Ascending aorta (tissue), 2 donors: Measurements from ENCODE around the gene MSI2. TPM values are rescaled to one million over a fixed set of nuclear protein-coding genes. Genes with fewer than 3 reads are reported as not detected.

Experiments used
- DNase-seq, 2 donors: peaks; one replicate each; pipeline ENCODE4 v3.0.0-alpha.2; 2019; ENCODE audit warnings: low spot score in 2 of 2
- H3K27ac ChIP-seq, 2 donors: fragments of 200-600 bp; sonication (generic); one replicate each; pipeline ENCODE4 v1.5.1; 2016 to 2017; ENCODE audit warnings: mild to moderate bottlenecking in 1 of 2
- H3K27me3 ChIP-seq: fragments of 200-600 bp; sonication (generic); one replicate; pipeline ENCODE4 v1.5.1; 2017
- H3K36me3 ChIP-seq, 2 donors: fragments of 200-600 bp; sonication (generic); one replicate each; pipeline ENCODE4 v1.5.1; 2016
- H3K4me1 ChIP-seq, 2 donors: fragments of 200-600 bp; sonication (generic); one replicate each; pipeline ENCODE4 v1.5.1; 2016 to 2017; ENCODE audit warnings: mild to moderate bottlenecking in 1 of 2
- H3K4me3 ChIP-seq, 2 donors: fragments of 200-600 bp; sonication (generic); one replicate each; pipeline ENCODE4 v1.5.1; 2016 to 2017; ENCODE audit warnings: mild to moderate bottlenecking in 1 of 2
- H3K9me3 ChIP-seq, 2 donors: fragments of 200-600 bp; sonication (generic); one replicate each; pipeline ENCODE4 v1.5.1; 2016
- intact Hi-C: fragments of 100-400 bp; cut with DNase I; formaldehyde crosslinking; loops from one replicate; pipeline ENCODE4 v1.15.1; 2023
- total RNA-seq: library from RNA; depleted of rRNA; stranded (reverse); fragments of >200 nt; gene quantifications from one replicate; pipeline ENCODE4 v1.1.0, GENCODE V29; 2016
- TF ChIP-seq, protein P1 (sequence below), 3 experiments: fragments of 200-600 bp in 2 of 3; fragments of 450-650 bp in 1 of 3; sonication (generic) in 2 of 3; IDR thresholded peaks; one replicate each; pipeline ENCODE4 v1.5.1; 2016 to 2019; ENCODE audit warnings: antibody characterized with exemption in 3 of 3, mild to moderate bottlenecking in 1 of 3, moderate library complexity in 1 of 3

MSI2 gene
- total RNA-seq, 1 donor from 2014 or later, result 11.7 TPM

DNA sequence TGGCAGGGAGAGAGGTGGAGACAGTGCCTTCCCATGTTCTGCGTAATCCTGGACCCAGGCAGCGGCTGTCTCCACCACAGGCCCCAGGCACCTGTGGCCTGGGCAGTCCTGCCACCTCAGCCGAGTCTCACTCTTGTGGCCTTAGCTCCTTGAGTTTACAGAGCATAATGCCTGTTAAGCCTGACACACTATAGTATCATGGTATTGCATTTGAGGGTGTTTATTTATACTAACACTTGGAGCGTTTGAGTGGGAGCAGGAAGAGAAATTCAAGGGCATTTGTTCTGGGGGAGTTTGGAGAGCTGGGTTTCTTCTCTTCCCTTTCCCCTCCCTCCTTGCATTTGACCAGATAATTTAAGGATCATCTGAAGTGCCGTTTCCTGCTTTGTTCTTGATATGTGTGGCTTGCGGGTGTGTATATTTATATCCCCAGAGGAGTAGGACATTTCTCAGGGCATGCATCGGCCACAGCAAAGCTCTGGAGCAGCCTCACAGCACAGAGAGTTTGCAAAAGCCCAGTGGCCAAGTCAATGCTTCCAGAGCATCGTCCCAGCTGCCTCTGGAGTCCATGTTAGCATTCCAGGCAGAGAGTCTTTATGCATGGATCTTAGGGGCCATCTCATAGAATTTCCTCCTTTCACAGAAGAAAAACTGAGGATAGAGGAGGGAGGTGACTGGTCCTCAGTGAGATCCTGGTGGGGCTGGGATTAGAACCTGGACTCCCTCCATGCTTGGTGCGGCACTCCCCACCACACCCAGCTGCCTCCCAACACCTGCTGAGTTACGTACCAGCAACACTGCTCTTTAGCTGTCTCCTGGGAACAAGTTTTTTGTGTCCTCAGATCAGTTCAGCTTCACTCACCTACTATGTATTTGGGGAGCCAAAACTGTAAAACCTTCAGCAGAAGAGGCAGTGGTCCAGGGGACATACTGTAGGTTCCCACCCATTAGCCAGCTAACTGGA is 266.0 kb downstream of the MSI2 start:
- no peak for DNase-seq
- TF ChIP-seq, protein P1, sequence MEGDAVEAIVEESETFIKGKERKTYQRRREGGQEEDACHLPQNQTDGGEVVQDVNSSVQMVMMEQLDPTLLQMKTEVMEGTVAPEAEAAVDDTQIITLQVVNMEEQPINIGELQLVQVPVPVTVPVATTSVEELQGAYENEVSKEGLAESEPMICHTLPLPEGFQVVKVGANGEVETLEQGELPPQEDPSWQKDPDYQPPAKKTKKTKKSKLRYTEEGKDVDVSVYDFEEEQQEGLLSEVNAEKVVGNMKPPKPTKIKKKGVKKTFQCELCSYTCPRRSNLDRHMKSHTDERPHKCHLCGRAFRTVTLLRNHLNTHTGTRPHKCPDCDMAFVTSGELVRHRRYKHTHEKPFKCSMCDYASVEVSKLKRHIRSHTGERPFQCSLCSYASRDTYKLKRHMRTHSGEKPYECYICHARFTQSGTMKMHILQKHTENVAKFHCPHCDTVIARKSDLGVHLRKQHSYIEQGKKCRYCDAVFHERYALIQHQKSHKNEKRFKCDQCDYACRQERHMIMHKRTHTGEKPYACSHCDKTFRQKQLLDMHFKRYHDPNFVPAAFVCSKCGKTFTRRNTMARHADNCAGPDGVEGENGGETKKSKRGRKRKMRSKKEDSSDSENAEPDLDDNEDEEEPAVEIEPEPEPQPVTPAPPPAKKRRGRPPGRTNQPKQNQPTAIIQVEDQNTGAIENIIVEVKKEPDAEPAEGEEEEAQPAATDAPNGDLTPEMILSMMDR (IDR thresholded peaks at IDR 0.05), result no peak
- intact Hi-C loops, result loop anchor here (5.0 kb wide), 1 partner anchor 40 kb away; no protein-coding TSS in a partner anchor
- Histone ChIP-seq H3K27me3 (no peaks in the 10 kb centered on the region), H3K4me1 (peaks cover 4 to 9% of the 10 kb centered on the region in 2 donors), H3K9me3 (no peaks in the 10 kb centered on the region), H3K36me3 (no peaks in the 10 kb centered on the region), H3K4me3 (no peak overlapping the region), H3K27ac (no peak overlapping the region)

DNA sequence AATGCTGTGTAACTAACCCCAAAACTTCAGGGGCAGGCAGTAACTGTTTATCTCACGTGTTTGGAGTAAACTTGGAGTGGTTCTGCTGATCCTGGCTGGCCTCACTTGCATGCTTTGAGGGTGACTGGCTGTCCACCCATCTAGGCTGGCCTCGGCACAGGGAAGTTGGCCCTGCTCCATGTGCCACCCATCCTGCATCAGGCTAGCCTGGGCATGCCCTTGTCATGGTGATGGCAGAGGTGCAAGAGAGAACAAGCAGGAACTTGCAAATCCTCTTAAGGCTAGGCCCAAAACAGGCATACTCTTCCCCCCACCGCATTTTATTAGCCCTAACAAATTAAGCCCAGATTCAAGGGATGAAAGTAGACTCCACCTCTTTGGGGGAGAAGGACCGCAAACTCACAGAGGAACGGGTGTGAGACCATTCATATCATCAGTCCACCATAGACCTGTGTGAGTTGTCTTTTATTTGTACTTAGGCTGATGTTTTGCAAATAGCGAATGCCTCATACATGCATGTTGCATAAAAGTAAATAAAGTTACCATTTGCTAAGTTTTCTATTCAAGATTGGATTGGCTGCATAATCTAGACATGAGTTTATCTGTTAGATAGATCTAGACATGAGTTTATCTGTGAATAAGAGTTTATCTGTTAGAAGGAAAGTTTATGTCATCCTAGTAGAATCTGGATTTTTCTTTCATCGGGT is 267.8 kb downstream of the MSI2 start:
- no peak overlapping the region for H3K4me3 ChIP-seq
- intact Hi-C loops, result loop anchor here (1.0 to 5.0 kb wide), 2 partner anchors 18 to 42 kb away; no protein-coding TSS in a partner anchor
- H3K27me3 ChIP-seq, result no peaks in the 10 kb centered on the region
- peaks cover 4 to 10% of the 10 kb centered on the region in 2 donors for H3K4me1 ChIP-seq
- no peaks in the 10 kb centered on the region for H3K9me3 ChIP-seq
- TF ChIP-seq, protein P1 (IDR thresholded peaks at IDR 0.05), result no peak
- no peaks in the 10 kb centered on the region for H3K36me3 ChIP-seq
- peak overlapping the region; percentile 67 to 82 for H3K27ac ChIP-seq
- DNase-seq, result peak; percentile 46 to 91

DNA sequence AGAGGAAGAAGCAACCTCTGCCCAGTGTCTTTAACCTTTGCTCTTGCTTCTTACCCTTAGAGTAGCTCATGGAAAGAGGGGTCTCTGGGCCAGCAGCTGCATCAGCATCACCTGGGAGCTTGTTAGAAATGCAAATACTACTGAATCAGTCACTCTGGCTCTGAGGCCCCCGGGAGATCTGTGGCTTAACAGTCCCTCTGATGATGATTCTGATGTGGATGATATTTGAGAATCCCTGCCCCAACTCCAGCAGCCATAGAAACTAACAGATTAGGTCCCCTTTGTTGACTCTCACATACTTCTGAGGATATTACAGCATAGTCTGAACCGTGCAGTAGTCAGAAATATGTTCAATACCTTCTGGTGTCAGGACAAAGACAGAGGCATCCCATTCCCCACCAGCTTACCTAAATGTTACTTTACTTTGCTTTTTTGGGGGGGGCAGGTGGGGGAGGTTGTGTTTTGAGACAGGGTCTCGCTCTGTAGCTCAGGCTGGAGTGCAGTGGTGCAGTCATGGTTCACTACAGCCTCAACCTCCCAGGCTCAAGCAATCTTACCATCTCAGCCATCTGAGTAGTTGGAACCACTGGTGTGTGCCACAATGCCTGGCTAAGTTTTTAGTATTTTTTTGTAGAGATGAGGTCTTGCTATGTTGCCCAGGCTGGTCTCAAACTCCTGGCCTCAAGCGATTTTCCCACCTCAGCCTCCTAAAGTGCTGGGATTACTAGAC is 268.7 kb downstream of the MSI2 start:
- TF ChIP-seq, protein P1 (IDR thresholded peaks at IDR 0.05), result no peak
- no peaks in the 10 kb centered on the region for H3K27me3 ChIP-seq
- no peak for DNase-seq
- no peak overlapping the region for H3K4me3 ChIP-seq
- H3K4me1 ChIP-seq, result peaks cover 4 to 10% of the 10 kb centered on the region in 2 donors
- no peaks in the 10 kb centered on the region for H3K36me3 ChIP-seq
- intact Hi-C loops, result loop anchor here (1.0 to 5.0 kb wide), 2 partner anchors 17 to 43 kb away; no protein-coding TSS in a partner anchor
- H3K9me3 ChIP-seq, result no peaks in the 10 kb centered on the region
- peak overlapping the region; percentile 67 to 77 for H3K27ac ChIP-seq

DNA sequence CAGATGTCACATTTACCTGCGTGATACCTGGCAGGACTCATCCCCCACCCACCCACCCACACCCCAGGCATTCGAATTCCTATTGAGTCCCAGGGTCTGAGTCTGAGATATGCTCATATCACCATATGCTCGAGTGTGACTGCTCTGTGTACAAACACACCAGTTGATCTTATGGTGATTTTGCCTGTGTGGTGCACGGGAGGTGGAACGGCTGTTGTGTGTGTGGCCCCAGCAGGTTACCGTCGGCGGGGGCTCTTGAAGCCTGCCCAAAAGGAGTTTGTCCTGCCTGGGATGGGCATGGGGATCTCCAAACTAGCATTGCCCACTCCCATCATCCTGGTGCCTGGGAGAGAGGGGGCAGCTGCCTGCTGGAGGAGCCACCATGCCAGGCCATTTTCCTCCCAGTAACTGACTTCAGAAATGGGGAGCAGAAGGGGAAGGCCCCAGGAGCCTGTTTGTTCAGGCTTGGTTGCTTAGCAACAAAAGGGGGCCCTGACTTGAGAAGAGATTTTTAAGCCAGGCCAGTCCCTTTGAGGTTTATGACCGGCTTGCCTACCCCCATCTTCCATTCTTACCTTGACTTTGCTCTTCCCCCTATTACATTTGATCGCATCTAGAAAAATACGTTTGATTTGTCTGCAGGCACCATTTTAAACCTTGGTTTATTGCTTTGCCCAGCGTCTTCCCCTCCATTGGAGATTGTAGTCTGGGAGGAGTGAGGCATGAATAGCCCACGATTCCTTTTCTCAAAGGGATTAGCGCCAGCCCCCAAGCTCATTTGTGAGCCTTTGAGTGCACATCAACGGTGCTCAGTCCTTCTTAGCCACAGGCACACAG is 271.1 kb downstream of the MSI2 start:
- H3K27me3 ChIP-seq, result no peaks in the 10 kb centered on the region
- peak overlapping the region; percentile 65 to 77 for H3K27ac ChIP-seq
- intact Hi-C loops, result no loop called here

More for the DNA sequence above, 271.1 kb downstream of the MSI2 start:
- H3K9me3 ChIP-seq, result no peaks in the 10 kb centered on the region
- H3K4me1 ChIP-seq, result peaks cover 4 to 10% of the 10 kb centered on the region in 2 donors
- no peak for DNase-seq
- H3K36me3 ChIP-seq, result no peaks in the 10 kb centered on the region
- no peak overlapping the region for H3K4me3 ChIP-seq
- TF ChIP-seq, protein P1 (IDR thresholded peaks at IDR 0.05), result no peak
